Transverse colon (tissue), 4 donors: ENCODE data around the gene TBX6. TPM values are rescaled to one million over a fixed set of nuclear protein-coding genes. Genes with fewer than 3 reads are reported as not detected.

ENCODE experiments used
- DNase-seq: peaks from one replicate; pipeline ENCODE4 v3.0.0-alpha.2; 2019
- H3K27ac ChIP-seq, 4 donors: fragments of 200-600 bp; sonication (generic); 2 replicates each; pipeline ENCODE4 v1.5.1; 2016 to 2018; ENCODE audit warnings: inconsistent platforms in 4 of 4
- H3K27me3 ChIP-seq: fragments of 200-600 bp; sonication (generic); 2 replicates; pipeline ENCODE4 v1.5.1; 2017; ENCODE audit warnings: inconsistent platforms
- H3K36me3 ChIP-seq, 4 donors: fragments of 200-600 bp; sonication (generic); 2 replicates each; pipeline ENCODE4 v1.5.1; 2017 to 2019; ENCODE audit warnings: inconsistent platforms in 4 of 4
- H3K4me1 ChIP-seq, 4 donors: fragments of 200-600 bp; sonication (generic); 2 replicates each; pipeline ENCODE4 v1.5.1; 2017 to 2020; ENCODE audit warnings: inconsistent platforms in 4 of 4
- H3K4me3 ChIP-seq, 4 donors: fragments of 200-600 bp; sonication (generic); 1 replicate in 1 of 4; 2 replicates in 3 of 4; pipeline versions ENCODE4 v1.5.1 to v1.6.1; 2017 to 2019; ENCODE audit warnings: inconsistent platforms in 4 of 4
- H3K9me3 ChIP-seq, 2 donors: fragments of 200-600 bp; sonication (generic); 2 replicates each; pipeline ENCODE4 v1.5.1; 2017 to 2019; ENCODE audit warnings: inconsistent platforms in 2 of 2
- CTCF ChIP-seq, 5 experiments: fragments of 200-600 bp in 3 of 5; fragments of 450-650 bp in 2 of 5; sonication (generic) in 3 of 5; IDR thresholded peaks; 1 replicate in 2 of 5; 2 replicates in 3 of 5; pipeline ENCODE4 v1.5.1; 2016 to 2017; ENCODE audit warnings: antibody characterized with exemption in 5 of 5, inconsistent platforms in 3 of 5, mild to moderate bottlenecking in 2 of 5, moderate library complexity in 1 of 5
- EP300 ChIP-seq: sonication (generic); formaldehyde crosslinking; IDR thresholded peaks from one replicate; pipeline ENCODE4 v1.6.1; 2017; ENCODE audit warnings: antibody characterized with exemption, low read depth
- POLR2A ChIP-seq: fragments of 450-650 bp; IDR thresholded peaks from one replicate; pipeline ENCODE4 v1.6.1; 2016; ENCODE audit warnings: antibody characterized with exemption, mild to moderate bottlenecking, moderate library complexity
- POLR2AphosphoS5 ChIP-seq, 3 donors: sonication (generic); formaldehyde crosslinking; IDR thresholded peaks; one replicate each; pipeline ENCODE4 v1.6.1; 2016; ENCODE audit warnings: antibody characterized with exemption in 3 of 3
- WGBS, 2 donors: methylation state at CpG; one replicate each; pipeline ENCODE4 v1.1.5; 2018; ENCODE audit warnings: low coverage in 1 of 2; 5-methylcytosine and 5-hydroxymethylcytosine counted together
- in situ Hi-C, 4 donors: fragments of 200-750 bp; cut with MboI; loops; one replicate each; pipeline versions ENCODE4 v1.15.0 to v1.15.1; 2017; ENCODE audit warnings: low sequenced_read_pairs in 3 of 4, low pct_ligation_motif_present in 1 of 4, low pct_unique_long_range_greater_than_20kb in 1 of 4
- intact Hi-C: fragments of 100-400 bp; cut with DNase I; formaldehyde crosslinking; loops from one replicate; pipeline ENCODE4 v1.15.1; 2023; ENCODE audit warnings: low total_unique reads
- total RNA-seq, 4 donors: library from RNA; depleted of rRNA; stranded (reverse); fragments of >200 nt; gene quantifications; one replicate each; pipeline ENCODE4 v1.1.0, GENCODE V29; 2016

Gene TBX6
- total RNA-seq, 4 donors from 2014 or later, result 0.82 to 2.2 TPM; not detected in 2

GRCh38 chr16:30110661-30111060 lies 18.9 kb upstream of the TBX6 start:
- 57 to 100% methylated on average over 1 to 7 of the region's 7 CpGs for WGBS, 2 donors
- DNase-seq, result no peak
- in situ Hi-C loops, result loop anchor here in 2 of 4 donors (25.0 kb wide), 1 partner anchor 302 kb away; the partner anchor contains the start of gene ZNF771 (in 2 of the 2)
- intact Hi-C loops, result loop anchor here (10.0 kb wide), 1 partner anchor 74 kb away; the partner anchor contains the start of gene CORO1A
- Histone ChIP-seq H3K36me3 (peaks cover 0 to 20% (median 6%) of the 10 kb centered on the region in 4 donors), H3K27ac (no peak overlapping the region), H3K4me3 (no peak overlapping the region), H3K9me3 (no peaks in the 10 kb centered on the region), H3K27me3 (no peaks in the 10 kb centered on the region), H3K4me1 (peaks cover 21 to 26% (median 23%) of the 10 kb centered on the region in 4 donors)
- no peak for TF ChIP-seq CTCF (IDR thresholded peaks at IDR 0.05)
- no peak for TF ChIP-seq EP300
- no peak for TF ChIP-seq POLR2A
- TF ChIP-seq POLR2AphosphoS5 (IDR thresholded peaks at IDR 0.05), result no peak

- in situ Hi-C loops, result loop anchor here in 2 of 4 donors (25.0 kb wide), 1 partner anchor 304 kb away; the partner anchor contains the start of gene ZNF771 (in 2 of the 2)
- intact Hi-C loops, result no loop called here
Measured at GRCh38 chr16:30108059-30108850, 16.5 kb upstream of the TBX6 start.

GRCh38 chr16:30104492-30104891 lies 12.8 kb upstream of the TBX6 start:
- Histone ChIP-seq H3K9me3 (no peaks in the 10 kb centered on the region), H3K4me1 (no peaks in the 10 kb centered on the region), H3K27ac (no peak overlapping the region), H3K4me3 (no peak overlapping the region), H3K27me3 (no peaks in the 10 kb centered on the region), H3K36me3 (peaks cover 0 to 22% (median 3%) of the 10 kb centered on the region in 4 donors)
- DNase-seq, result peak; percentile 29
- 65% methylated on average over 6 of the region's 6 CpGs; no CpG with 5 or more reads in 1 of the 2 donors for WGBS, 2 donors
- TF ChIP-seq EP300, result no peak
- no peak for TF ChIP-seq CTCF (IDR thresholded peaks at IDR 0.05)
- no peak for TF ChIP-seq POLR2A
- TF ChIP-seq POLR2AphosphoS5 (IDR thresholded peaks at IDR 0.05), result no peak
- in situ Hi-C loops (loop anchor here in 2 of 4 donors (25.0 kb wide), 1 partner anchor 308 kb away; the partner anchor contains the start of gene ZNF771 (in 2 of the 2)), intact Hi-C loops (no loop called here)

More at GRCh38 chr16:30108059-30108850, 16.5 kb upstream of the TBX6 start:
- Histone ChIP-seq H3K4me1 (peaks cover 3 to 5% (median 4%) of the 10 kb centered on the region in 4 donors), H3K9me3 (no peaks in the 10 kb centered on the region), H3K4me3 (no peak overlapping the region), H3K36me3 (peaks cover 0 to 27% (median 6%) of the 10 kb centered on the region in 4 donors), H3K27ac (no peak overlapping the region), H3K27me3 (no peaks in the 10 kb centered on the region)
- WGBS, 2 donors, result 86 to 88% methylated on average over 2 to 14 of the region's 15 CpGs
- no peak for DNase-seq
- TF ChIP-seq EP300, result no peak
- TF ChIP-seq POLR2AphosphoS5 (IDR thresholded peaks at IDR 0.05), result no peak
- no peak for TF ChIP-seq POLR2A
- TF ChIP-seq CTCF (IDR thresholded peaks at IDR 0.05), result no peak

- intact Hi-C loops, result no loop called here
- no peak overlapping the region for H3K27ac ChIP-seq
- in situ Hi-C loops, result loop anchor here in 2 of 4 donors (25.0 kb wide), 1 partner anchor 308 kb away; the partner anchor contains the start of gene ZNF771 (in 2 of the 2)
- H3K4me3 ChIP-seq, result no peak overlapping the region
- no peaks in the 10 kb centered on the region for H3K27me3 ChIP-seq
- no peak for DNase-seq
- H3K4me1 ChIP-seq, result no peaks in the 10 kb centered on the region
- WGBS, 2 donors, result 83% methylated on average over 4 of the region's 4 CpGs; no CpG with 5 or more reads in 1 of the 2 donors
- peaks cover 0 to 21% (median 3%) of the 10 kb centered on the region in 4 donors for H3K36me3 ChIP-seq
- no peaks in the 10 kb centered on the region for H3K9me3 ChIP-seq
- TF ChIP-seq CTCF (IDR thresholded peaks at IDR 0.05) (no peak), POLR2AphosphoS5 (IDR thresholded peaks at IDR 0.05) (no peak), EP300 (no peak), POLR2A (no peak)
Measured at GRCh38 chr16:30104090-30104489, 12.4 kb upstream of the TBX6 start.
